ENCODE results near the gene A4GNT. TPM values are rescaled to one million over a fixed set of nuclear protein-coding genes. Genes with fewer than 3 reads are reported as not detected.
"Not testable (repeated sequence)": the region's sequence is repeated elsewhere in the genome, so short reads cannot be mapped to it uniquely, and the experiment has no call there.

The A4GNT gene
- total and polyA plus RNA-seq, 2 donors, result 0.05 TPM; not detected in 1

- not testable (repeated sequence) for H3K4me3 ChIP-seq (ENCODE audit: low read length in 2 of 2); H3K9me3 ChIP-seq (ENCODE audit: control insufficient read depth in 2 of 2, insufficient read depth in 1 of 2, low read length in 1 of 2); H3K36me3 ChIP-seq (ENCODE audit: control insufficient read depth in 2 of 2, insufficient read depth in 2 of 2, low read length in 1 of 2); H3K27me3 ChIP-seq (ENCODE audit: control insufficient read depth in 2 of 2, insufficient read depth in 1 of 2, low read length in 1 of 2); H3K27ac ChIP-seq (ENCODE audit: low read depth in 1 of 2, low read length in 1 of 2); DNase-seq (ENCODE audit: low read depth in 6 of 9, low spot score in 9 of 9)
- WGBS, result 92% methylated on average over 1 of the region's 3 CpGs
- peaks cover 0 to 12% of the 10 kb centered on the region in 2 donors for H3K4me1 ChIP-seq (ENCODE audit: control insufficient read depth in 2 of 2, insufficient read depth in 2 of 2, low read length in 2 of 2)
Observed at GRCh38 chr3:138085745-138086144, 46.4 kb downstream of the A4GNT start.

DNA sequence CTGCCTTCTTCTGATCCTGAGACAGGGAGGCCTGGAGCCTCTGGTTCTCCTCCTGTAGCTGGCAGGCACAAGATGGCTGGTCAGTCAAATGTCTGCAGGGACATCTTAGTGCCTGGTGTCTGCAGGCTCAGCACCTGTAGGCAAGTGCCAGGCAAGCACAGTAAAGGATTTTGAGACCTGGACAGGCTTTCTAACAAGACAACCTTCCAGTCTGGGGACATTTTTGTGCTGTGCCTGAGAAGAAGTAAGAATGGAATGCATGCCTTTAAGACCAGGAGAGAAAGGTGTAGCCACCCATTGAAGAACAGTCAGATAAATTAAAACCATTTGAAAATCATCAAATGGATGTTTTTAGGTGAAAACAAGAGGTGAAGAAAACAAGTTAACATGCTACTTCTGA, 48.0 kb downstream of the A4GNT start:
- DNase-seq (ENCODE audit: low read depth in 6 of 9, low spot score in 9 of 9), result no peak
- H3K36me3 ChIP-seq (ENCODE audit: control insufficient read depth in 2 of 2, insufficient read depth in 2 of 2, low read length in 1 of 2), result no peaks in the 10 kb centered on the region
- H3K4me3 ChIP-seq (ENCODE audit: low read length in 2 of 2), result no peak overlapping the region
- peaks cover 0 to 12% of the 10 kb centered on the region in 2 donors for H3K4me1 ChIP-seq (ENCODE audit: control insufficient read depth in 2 of 2, insufficient read depth in 2 of 2, low read length in 2 of 2)
- no peak overlapping the region for H3K27ac ChIP-seq (ENCODE audit: low read depth in 1 of 2, low read length in 1 of 2)
- no peaks in the 10 kb centered on the region for H3K9me3 ChIP-seq (ENCODE audit: control insufficient read depth in 2 of 2, insufficient read depth in 1 of 2, low read length in 1 of 2)
- no peaks in the 10 kb centered on the region for H3K27me3 ChIP-seq (ENCODE audit: control insufficient read depth in 2 of 2, insufficient read depth in 1 of 2, low read length in 1 of 2)

DNA sequence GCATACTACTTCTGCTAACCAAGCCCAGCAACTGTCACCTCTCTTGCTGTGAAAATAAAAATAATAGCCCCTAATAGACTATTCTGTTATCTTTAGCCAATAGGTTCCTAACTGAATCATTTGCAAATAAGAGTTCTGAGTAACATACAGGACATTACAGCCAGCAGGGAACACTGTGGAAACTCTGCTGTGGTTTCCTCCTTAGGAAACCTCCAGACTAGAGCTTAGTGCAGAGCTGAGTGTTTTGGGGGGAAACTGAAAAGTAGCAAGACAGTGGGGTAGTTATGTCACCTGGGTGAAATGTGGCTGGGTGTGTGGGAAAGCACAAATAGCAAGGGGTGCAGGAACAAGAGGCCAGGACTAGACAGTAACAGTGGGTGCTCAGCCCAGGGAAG, 49.2 kb downstream of the A4GNT start:
- peaks cover 0 to 12% of the 10 kb centered on the region in 2 donors for H3K4me1 ChIP-seq (ENCODE audit: control insufficient read depth in 2 of 2, insufficient read depth in 2 of 2, low read length in 2 of 2)
- H3K4me3 ChIP-seq (ENCODE audit: low read length in 2 of 2), result no peak overlapping the region
- no peak overlapping the region for H3K27ac ChIP-seq (ENCODE audit: low read depth in 1 of 2, low read length in 1 of 2)
- DNase-seq (ENCODE audit: low read depth in 6 of 9, low spot score in 9 of 9), result peak in 2 of 9 donors; percentile 2 to 7
- H3K27me3 ChIP-seq (ENCODE audit: control insufficient read depth in 2 of 2, insufficient read depth in 1 of 2, low read length in 1 of 2), result no peaks in the 10 kb centered on the region
- H3K9me3 ChIP-seq (ENCODE audit: control insufficient read depth in 2 of 2, insufficient read depth in 1 of 2, low read length in 1 of 2), result no peaks in the 10 kb centered on the region
- no peaks in the 10 kb centered on the region for H3K36me3 ChIP-seq (ENCODE audit: control insufficient read depth in 2 of 2, insufficient read depth in 2 of 2, low read length in 1 of 2)

DNA sequence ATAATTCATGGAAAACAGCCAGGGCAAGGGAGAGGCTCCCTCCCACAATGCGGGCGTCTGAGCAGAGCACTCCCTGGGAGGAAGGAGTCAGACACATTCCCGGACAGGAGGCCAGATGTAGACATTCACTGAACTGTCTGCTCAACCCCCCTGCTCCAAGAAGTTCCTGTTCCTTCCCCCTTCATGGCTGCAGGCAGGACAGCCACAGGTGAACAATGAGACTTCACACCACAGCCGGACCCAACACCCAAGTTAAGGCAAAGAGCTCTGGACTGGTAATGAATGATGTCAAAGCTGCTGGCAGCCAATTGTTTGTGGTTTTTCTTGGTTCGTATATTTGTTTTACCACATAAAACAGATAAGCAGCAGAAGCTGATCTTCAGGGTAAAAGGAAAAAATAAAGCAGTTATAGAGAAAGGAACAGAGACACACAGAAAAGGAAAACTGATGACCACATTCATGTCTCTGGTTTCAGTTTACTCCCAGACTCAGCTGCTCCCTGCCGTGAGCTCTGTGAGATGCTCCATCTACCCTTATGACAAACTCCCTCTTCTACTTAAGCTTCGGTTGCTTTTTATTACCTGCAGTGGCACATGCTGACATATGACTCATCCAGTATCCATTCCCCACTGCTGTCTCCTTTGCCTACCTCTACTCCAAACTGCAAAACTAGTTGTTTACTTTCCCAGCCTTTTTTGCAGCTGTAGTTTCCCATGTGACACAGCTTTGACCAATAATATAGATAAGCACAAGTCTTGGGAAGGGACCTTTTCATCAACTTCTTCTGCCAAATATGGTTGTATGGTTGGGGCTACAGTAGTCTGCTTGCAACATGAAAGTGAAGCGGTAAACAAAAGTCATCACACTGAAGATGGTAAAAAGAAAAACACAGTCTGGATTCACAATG, 49.9 kb downstream of the A4GNT start:
- Histone ChIP-seq H3K36me3 (ENCODE audit: control insufficient read depth in 2 of 2, insufficient read depth in 2 of 2, low read length in 1 of 2) (no peaks in the 10 kb centered on the region), H3K4me3 (ENCODE audit: low read length in 2 of 2) (no peak overlapping the region), H3K4me1 (ENCODE audit: control insufficient read depth in 2 of 2, insufficient read depth in 2 of 2, low read length in 2 of 2) (peaks cover 0 to 12% of the 10 kb centered on the region in 2 donors), H3K27ac (ENCODE audit: low read depth in 1 of 2, low read length in 1 of 2) (no peak overlapping the region), H3K27me3 (ENCODE audit: control insufficient read depth in 2 of 2, insufficient read depth in 1 of 2, low read length in 1 of 2) (no peaks in the 10 kb centered on the region), H3K9me3 (ENCODE audit: control insufficient read depth in 2 of 2, insufficient read depth in 1 of 2, low read length in 1 of 2) (no peaks in the 10 kb centered on the region)
- WGBS, result 53% methylated on average over 8 of the region's 8 CpGs
- DNase-seq (ENCODE audit: low read depth in 6 of 9, low spot score in 9 of 9), result peak in 6 of 9 donors; percentile 18 to 43 (median 24)

DNA sequence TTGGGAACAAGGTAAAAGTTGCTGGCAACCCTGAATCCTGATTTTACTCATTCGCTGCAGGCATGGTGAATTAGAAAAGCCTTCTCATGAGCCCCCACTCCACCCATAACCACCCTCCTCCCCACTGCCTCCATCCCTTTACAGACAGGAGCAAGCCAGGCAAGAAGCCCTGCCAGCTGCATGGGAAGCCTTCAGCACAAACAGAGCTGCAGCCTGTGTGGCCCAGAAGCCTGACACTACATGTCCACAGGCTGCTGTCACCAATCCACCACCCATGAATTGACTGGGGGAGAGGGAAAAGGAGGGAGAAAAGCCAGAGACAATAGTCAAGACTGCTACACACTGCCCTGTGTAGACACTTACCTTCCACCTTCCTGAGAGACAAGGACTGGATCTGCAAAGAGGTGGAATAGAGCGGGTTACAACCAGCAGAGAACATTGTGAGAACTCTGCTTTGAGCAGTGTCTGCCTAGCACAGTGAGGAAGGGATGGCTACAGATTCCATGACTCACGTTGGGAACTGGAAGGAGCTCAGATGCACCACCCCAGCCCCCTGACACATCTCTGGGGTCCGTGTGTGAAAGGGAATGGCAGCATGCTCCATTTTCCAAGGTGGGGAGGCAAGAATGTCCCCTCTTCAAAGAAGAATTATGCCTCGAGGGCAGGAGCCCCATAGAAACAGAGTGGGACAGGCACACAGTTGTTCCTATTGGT, 50.7 kb downstream of the A4GNT start:
- no peak overlapping the region for H3K4me3 ChIP-seq (ENCODE audit: low read length in 2 of 2)

GRCh38 chr3:138079901-138080300, 52.3 kb downstream of the A4GNT start:
- no peaks in the 10 kb centered on the region for H3K27me3 ChIP-seq (ENCODE audit: control insufficient read depth in 2 of 2, insufficient read depth in 1 of 2, low read length in 1 of 2)
- no peaks in the 10 kb centered on the region for H3K9me3 ChIP-seq (ENCODE audit: control insufficient read depth in 2 of 2, insufficient read depth in 1 of 2, low read length in 1 of 2)
- H3K36me3 ChIP-seq (ENCODE audit: control insufficient read depth in 2 of 2, insufficient read depth in 2 of 2, low read length in 1 of 2), result no peaks in the 10 kb centered on the region
- 95% methylated on average over 5 of the region's 5 CpGs for WGBS
- DNase-seq (ENCODE audit: low read depth in 6 of 9, low spot score in 9 of 9), result no peak
- H3K4me3 ChIP-seq (ENCODE audit: low read length in 2 of 2), result no peak overlapping the region
- H3K27ac ChIP-seq (ENCODE audit: low read depth in 1 of 2, low read length in 1 of 2), result no peak overlapping the region
- peaks cover 0 to 12% of the 10 kb centered on the region in 2 donors for H3K4me1 ChIP-seq (ENCODE audit: control insufficient read depth in 2 of 2, insufficient read depth in 2 of 2, low read length in 2 of 2)

More for the DNA sequence above, 50.7 kb downstream of the A4GNT start:
- Histone ChIP-seq H3K9me3 (ENCODE audit: control insufficient read depth in 2 of 2, insufficient read depth in 1 of 2, low read length in 1 of 2) (no peaks in the 10 kb centered on the region), H3K4me1 (ENCODE audit: control insufficient read depth in 2 of 2, insufficient read depth in 2 of 2, low read length in 2 of 2) (peaks cover 0 to 12% of the 10 kb centered on the region in 2 donors), H3K27ac (ENCODE audit: low read depth in 1 of 2, low read length in 1 of 2) (no peak overlapping the region), H3K36me3 (ENCODE audit: control insufficient read depth in 2 of 2, insufficient read depth in 2 of 2, low read length in 1 of 2) (no peaks in the 10 kb centered on the region), H3K27me3 (ENCODE audit: control insufficient read depth in 2 of 2, insufficient read depth in 1 of 2, low read length in 1 of 2) (no peaks in the 10 kb centered on the region)
- no peak for DNase-seq (ENCODE audit: low read depth in 6 of 9, low spot score in 9 of 9)
- 90% methylated on average over 5 of the region's 5 CpGs for WGBS

DNA sequence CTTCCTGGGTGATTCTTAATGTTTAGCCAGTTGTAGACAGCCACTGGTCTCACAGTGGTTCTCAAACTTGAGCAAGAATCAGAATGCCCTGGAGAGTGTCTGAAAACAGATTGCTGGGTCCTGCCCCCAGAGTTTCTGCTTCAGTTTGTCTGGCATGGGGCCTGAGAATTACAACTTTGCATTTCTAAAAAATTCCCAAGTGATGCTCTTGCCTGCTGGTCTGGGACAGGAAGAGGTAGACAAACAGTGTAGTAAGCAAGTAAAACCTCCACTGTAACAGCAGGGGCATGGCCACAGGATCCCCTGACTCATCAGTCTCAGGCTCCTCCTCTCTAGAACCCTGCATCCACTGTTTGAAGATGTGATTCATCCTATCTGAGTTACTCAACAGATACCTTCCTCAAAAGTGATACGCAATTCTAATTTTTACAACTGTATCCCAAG, 53.3 kb downstream of the A4GNT start:
- Histone ChIP-seq H3K27ac (ENCODE audit: low read depth in 1 of 2, low read length in 1 of 2) (no peak overlapping the region), H3K4me1 (ENCODE audit: control insufficient read depth in 2 of 2, insufficient read depth in 2 of 2, low read length in 2 of 2) (peaks cover 0 to 12% of the 10 kb centered on the region in 2 donors), H3K27me3 (ENCODE audit: control insufficient read depth in 2 of 2, insufficient read depth in 1 of 2, low read length in 1 of 2) (no peaks in the 10 kb centered on the region), H3K9me3 (ENCODE audit: control insufficient read depth in 2 of 2, insufficient read depth in 1 of 2, low read length in 1 of 2) (no peaks in the 10 kb centered on the region), H3K36me3 (ENCODE audit: control insufficient read depth in 2 of 2, insufficient read depth in 2 of 2, low read length in 1 of 2) (no peaks in the 10 kb centered on the region), H3K4me3 (ENCODE audit: low read length in 2 of 2) (no peak overlapping the region)
- 1% methylated on average over 1 of the region's 1 CpG for WGBS
- DNase-seq (ENCODE audit: low read depth in 6 of 9, low spot score in 9 of 9), result no peak

DNA sequence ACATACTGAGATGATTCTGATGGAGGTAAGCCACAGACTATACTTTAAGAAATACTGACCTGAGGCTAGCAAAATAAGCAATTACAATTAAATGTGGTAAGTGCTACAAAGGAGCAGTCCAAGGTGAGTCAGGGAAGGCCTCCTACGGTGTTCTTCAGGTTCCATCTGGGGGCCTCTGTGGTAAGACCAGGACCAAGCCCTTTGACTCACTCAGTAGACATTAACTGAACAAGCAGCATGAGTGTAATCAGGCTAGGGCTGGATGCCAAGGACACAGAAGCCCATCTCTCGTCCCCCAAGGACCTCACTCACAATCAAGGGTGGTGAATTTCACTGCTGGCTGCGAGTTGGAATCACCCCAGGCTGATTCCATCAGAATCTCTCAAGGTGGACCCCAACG, 54.1 kb downstream of the A4GNT start:
- WGBS, result 94% methylated on average over 4 of the region's 4 CpGs
- DNase-seq (ENCODE audit: low read depth in 6 of 9, low spot score in 9 of 9), result no peak
- no peaks in the 10 kb centered on the region for H3K9me3 ChIP-seq (ENCODE audit: control insufficient read depth in 2 of 2, insufficient read depth in 1 of 2, low read length in 1 of 2)
- H3K4me3 ChIP-seq (ENCODE audit: low read length in 2 of 2), result no peak overlapping the region
- H3K27me3 ChIP-seq (ENCODE audit: control insufficient read depth in 2 of 2, insufficient read depth in 1 of 2, low read length in 1 of 2), result no peaks in the 10 kb centered on the region
- no peak overlapping the region for H3K27ac ChIP-seq (ENCODE audit: low read depth in 1 of 2, low read length in 1 of 2)
- H3K36me3 ChIP-seq (ENCODE audit: control insufficient read depth in 2 of 2, insufficient read depth in 2 of 2, low read length in 1 of 2), result no peaks in the 10 kb centered on the region
- H3K4me1 ChIP-seq (ENCODE audit: control insufficient read depth in 2 of 2, insufficient read depth in 2 of 2, low read length in 2 of 2), result peaks cover 0 to 9% of the 10 kb centered on the region in 2 donors
